GM12872 (cell line): ENCODE data around the gene ARHGEF28.
A peak's percentile ranks its signal among the peaks of the same experiment; 100 is the strongest.

Source experiments
- TF ChIP-seq, protein P1 (sequence below): IDR thresholded peaks from 3 replicates; pipeline ENCODE4 v1.5.1; 2011; ENCODE audit warnings: low read depth, mild to moderate bottlenecking, low read length, moderate library complexity; ENCODE audit not compliant: insufficient read depth

The ARHGEF28 gene

DNA sequence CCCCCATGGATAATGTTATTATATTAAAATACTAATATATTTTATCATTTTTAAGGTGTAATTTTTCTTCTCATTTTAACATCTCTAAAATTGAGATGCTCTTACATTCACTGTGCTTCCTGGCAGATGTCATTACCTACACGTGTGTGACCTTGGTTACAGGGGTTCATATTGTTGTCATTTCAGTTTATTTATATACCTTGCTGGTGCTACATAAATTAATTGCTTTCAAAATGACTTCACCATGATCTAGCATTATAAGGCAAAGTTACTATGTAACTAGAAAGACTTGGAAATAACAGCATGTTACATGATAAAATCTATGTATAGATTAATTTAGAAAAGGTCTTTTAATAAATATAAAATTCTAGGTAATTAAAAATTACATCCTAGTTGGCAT is 60.9 kb downstream of the ARHGEF28 start:
- TF ChIP-seq, protein P1, sequence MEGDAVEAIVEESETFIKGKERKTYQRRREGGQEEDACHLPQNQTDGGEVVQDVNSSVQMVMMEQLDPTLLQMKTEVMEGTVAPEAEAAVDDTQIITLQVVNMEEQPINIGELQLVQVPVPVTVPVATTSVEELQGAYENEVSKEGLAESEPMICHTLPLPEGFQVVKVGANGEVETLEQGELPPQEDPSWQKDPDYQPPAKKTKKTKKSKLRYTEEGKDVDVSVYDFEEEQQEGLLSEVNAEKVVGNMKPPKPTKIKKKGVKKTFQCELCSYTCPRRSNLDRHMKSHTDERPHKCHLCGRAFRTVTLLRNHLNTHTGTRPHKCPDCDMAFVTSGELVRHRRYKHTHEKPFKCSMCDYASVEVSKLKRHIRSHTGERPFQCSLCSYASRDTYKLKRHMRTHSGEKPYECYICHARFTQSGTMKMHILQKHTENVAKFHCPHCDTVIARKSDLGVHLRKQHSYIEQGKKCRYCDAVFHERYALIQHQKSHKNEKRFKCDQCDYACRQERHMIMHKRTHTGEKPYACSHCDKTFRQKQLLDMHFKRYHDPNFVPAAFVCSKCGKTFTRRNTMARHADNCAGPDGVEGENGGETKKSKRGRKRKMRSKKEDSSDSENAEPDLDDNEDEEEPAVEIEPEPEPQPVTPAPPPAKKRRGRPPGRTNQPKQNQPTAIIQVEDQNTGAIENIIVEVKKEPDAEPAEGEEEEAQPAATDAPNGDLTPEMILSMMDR = no peak

DNA sequence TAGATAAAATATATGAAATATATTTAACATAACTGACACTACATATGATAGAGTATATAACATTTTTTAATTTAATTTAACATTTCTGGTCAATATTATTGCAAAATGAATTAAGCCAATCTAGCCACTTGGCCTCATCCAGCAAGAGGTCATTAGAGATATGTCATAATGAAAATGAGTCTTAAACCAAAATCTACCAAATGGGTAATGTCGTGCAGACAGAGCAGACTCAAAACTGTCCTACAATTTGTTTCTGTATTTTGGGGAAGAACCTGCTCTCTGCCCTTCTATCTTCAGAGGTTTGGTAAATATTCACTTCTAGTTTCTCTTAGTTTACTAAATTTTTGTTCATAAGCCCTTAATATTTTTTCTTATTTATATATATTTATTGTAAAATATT is 61.4 kb downstream of the ARHGEF28 start:
- TF ChIP-seq, protein P1 = no peak

GRCh38 chr5:73690015-73690414 is 64.0 kb downstream of the ARHGEF28 start:
- TF ChIP-seq, protein P1 = no peak

GRCh38 chr5:73691302-73692080 is 65.5 kb downstream of the ARHGEF28 start:
- TF ChIP-seq, protein P1 = no peak

- TF ChIP-seq, protein P1 = no peak
These were observed 66.2 kb downstream of the ARHGEF28 start for GRCh38 chr5:73692166-73692640.

DNA sequence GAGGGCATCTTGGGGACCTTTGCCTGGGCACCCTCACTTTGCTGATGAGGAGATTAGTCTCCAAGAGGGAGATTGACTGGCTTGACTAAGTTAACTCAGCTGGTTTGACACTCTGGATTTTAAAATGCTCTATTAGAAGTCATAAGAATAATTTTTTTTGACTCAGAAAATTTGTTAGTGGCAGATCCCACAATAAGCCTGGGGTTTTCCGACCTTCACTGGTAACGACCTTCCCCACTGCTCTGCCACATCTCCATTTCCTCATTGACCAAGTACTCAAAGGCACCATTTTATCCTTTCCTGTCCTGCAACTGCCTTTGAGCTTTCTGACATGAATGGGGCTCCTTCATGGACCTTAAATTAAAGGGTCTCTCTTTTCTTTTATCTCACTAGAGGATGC is 67.0 kb downstream of the ARHGEF28 start:
- TF ChIP-seq, protein P1 = no peak

GRCh38 chr5:73693573-73694061 is 67.6 kb downstream of the ARHGEF28 start:
- TF ChIP-seq, protein P1 = peak; percentile 67
